ENCODE data around the gene LRCOL1.

- TF ChIP-seq FOXA1 (IDR thresholded peaks at IDR 0.05): no peak
- no peak for TF ChIP-seq FOXA1 (CRISPR knock-in tag; IDR thresholded peaks at IDR 0.05)
- TF ChIP-seq MAX (IDR thresholded peaks at IDR 0.05): no peak
- TF ChIP-seq MAFK (conservative IDR thresholded peaks at IDR 0.05 in 1 of 2, IDR thresholded peaks at IDR 0.05 in 1 of 2; ENCODE audit: low read length in 2 of 2): no peak
- TF ChIP-seq ZNF557 (CRISPR knock-in tag; IDR thresholded peaks at IDR 0.05): no peak
- no peak for TF ChIP-seq CTCF (CRISPR knock-in tag; IDR thresholded peaks at IDR 0.05)
- no peak for TF ChIP-seq RELA (CRISPR knock-in tag; IDR thresholded peaks at IDR 0.05)
- no peak for TF ChIP-seq ZNF274 (CRISPR knock-in tag; IDR thresholded peaks at IDR 0.05)
- TF ChIP-seq SP1 (IDR thresholded peaks at IDR 0.05): no peak
- TF ChIP-seq SP1 (CRISPR knock-in tag; IDR thresholded peaks at IDR 0.05): no peak
- no peak for TF ChIP-seq ATF3 (CRISPR knock-in tag; IDR thresholded peaks at IDR 0.05)
- no peak for TF ChIP-seq ZNF207 (IDR thresholded peaks at IDR 0.05; ENCODE audit: borderline replicate concordance)
- no peak for TF ChIP-seq ZNF318 (CRISPR knock-in tag; IDR thresholded peaks at IDR 0.05)
- TF ChIP-seq HCFC1 (IDR thresholded peaks at IDR 0.05; ENCODE audit: low read depth, low read length): no peak
- TF ChIP-seq ELF1 (CRISPR knock-in tag; IDR thresholded peaks at IDR 0.05): no peak
Observed at GRCh38 chr12:132629330-132629729, 18.9 kb upstream of the LRCOL1 start.

All from HepG2 (cell line).